Measurements from ENCODE around the gene SATL1.

SATL1 gene

DNA sequence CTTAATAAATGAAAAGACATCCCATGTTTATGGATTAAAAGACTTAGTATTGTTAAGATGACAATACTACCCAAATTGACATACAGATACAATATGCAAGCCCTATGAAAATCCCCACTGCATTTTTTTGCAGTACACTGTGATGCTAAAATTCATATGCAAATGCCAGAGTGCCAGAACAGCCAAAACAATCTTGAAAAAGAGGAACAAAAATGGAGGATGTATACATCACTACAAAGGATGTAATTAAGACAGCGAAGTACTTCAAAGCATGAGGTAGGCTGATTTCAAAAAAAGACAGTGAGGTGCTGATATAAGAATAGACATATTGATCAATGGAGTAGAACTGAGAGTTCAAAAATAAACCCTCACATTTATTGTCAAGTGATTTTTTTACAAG, 47.3 kb downstream of the SATL1 start:
- H3K27me3 ChIP-seq (replicated peaks) = no peaks in the 10 kb centered on the region
- H3K36me3 ChIP-seq (replicated peaks) = no peaks in the 10 kb centered on the region
- no peak overlapping the region for H3K4me3 ChIP-seq (ENCODE audit: low read depth, low read length)
- no peak overlapping the region for H3K27ac ChIP-seq
- no peak for DNase-seq
- no peak for TF ChIP-seq CTCF (IDR thresholded peaks at IDR 0.05; ENCODE audit: low read depth, low read length, missing control alignments)
- in situ Hi-C loops (cut with HindIII; ENCODE audit: low pct_ligation_motif_present, low sequenced_read_pairs) = no loop called here

GRCh38 chrX:85159644-85160043, 83.9 kb downstream of the SATL1 start:
- no peaks in the 10 kb centered on the region for H3K36me3 ChIP-seq (replicated peaks)
- in situ Hi-C loops (cut with HindIII; ENCODE audit: low pct_ligation_motif_present, low sequenced_read_pairs) = no loop called here
- H3K27ac ChIP-seq = no peak overlapping the region
- no peaks in the 10 kb centered on the region for H3K27me3 ChIP-seq (replicated peaks)
- DNase-seq = no peak
- no peak overlapping the region for H3K4me3 ChIP-seq (ENCODE audit: low read depth, low read length)
- TF ChIP-seq CTCF (IDR thresholded peaks at IDR 0.05; ENCODE audit: low read depth, low read length, missing control alignments) = no peak

GRCh38 chrX:85140964-85141363, 102.6 kb downstream of the SATL1 start:
- in situ Hi-C loops (cut with HindIII; ENCODE audit: low pct_ligation_motif_present, low sequenced_read_pairs) = no loop called here
- no peak overlapping the region for H3K27ac ChIP-seq
- DNase-seq = no peak
- no peak for TF ChIP-seq CTCF (IDR thresholded peaks at IDR 0.05; ENCODE audit: low read depth, low read length, missing control alignments)
- H3K27me3 ChIP-seq (replicated peaks) = no peaks in the 10 kb centered on the region
- no peak overlapping the region for H3K4me3 ChIP-seq (ENCODE audit: low read depth, low read length)
- no peaks in the 10 kb centered on the region for H3K36me3 ChIP-seq (replicated peaks)

GRCh38 chrX:85139422-85139821, 104.2 kb downstream of the SATL1 start:
- TF ChIP-seq CTCF (IDR thresholded peaks at IDR 0.05; ENCODE audit: low read depth, low read length, missing control alignments) = no peak
- Histone ChIP-seq H3K4me3 (ENCODE audit: low read depth, low read length) (no peak overlapping the region), H3K27ac (no peak overlapping the region), H3K36me3 (replicated peaks) (no peaks in the 10 kb centered on the region), H3K27me3 (replicated peaks) (no peaks in the 10 kb centered on the region)
- no peak for DNase-seq
- in situ Hi-C loops (cut with HindIII; ENCODE audit: low pct_ligation_motif_present, low sequenced_read_pairs) = no loop called here

DNA sequence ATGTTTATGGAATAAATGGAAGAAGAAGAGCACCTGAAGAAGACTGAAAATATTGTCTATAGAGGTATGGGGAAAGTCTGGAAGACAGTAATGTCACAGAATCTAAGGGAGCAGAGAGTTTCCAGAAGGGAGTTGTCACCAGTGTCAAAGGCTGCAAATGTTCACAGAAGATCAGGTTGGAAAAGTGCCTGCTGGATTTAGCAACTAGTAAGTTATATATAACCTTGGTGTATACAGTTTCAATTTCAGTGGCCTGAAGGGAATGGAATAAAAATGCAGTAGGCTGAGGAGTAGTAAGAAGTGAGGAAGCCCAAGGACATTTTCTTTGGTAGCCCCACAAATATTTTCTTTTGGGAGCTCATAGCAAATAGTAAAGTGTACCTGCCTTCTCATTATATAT, 107.2 kb downstream of the SATL1 start:
- in situ Hi-C loops (cut with HindIII; ENCODE audit: low pct_ligation_motif_present, low sequenced_read_pairs) = no loop called here

More for the DNA sequence above, 107.2 kb downstream of the SATL1 start:
- DNase-seq = no peak
- H3K36me3 ChIP-seq (replicated peaks) = no peaks in the 10 kb centered on the region
- no peak overlapping the region for H3K4me3 ChIP-seq (ENCODE audit: low read depth, low read length)
- TF ChIP-seq CTCF (IDR thresholded peaks at IDR 0.05; ENCODE audit: low read depth, low read length, missing control alignments) = no peak
- H3K27ac ChIP-seq = no peak overlapping the region
- no peaks in the 10 kb centered on the region for H3K27me3 ChIP-seq (replicated peaks)
